ENCODE results near the gene TAS2R46.

Gene TAS2R46

DNA sequence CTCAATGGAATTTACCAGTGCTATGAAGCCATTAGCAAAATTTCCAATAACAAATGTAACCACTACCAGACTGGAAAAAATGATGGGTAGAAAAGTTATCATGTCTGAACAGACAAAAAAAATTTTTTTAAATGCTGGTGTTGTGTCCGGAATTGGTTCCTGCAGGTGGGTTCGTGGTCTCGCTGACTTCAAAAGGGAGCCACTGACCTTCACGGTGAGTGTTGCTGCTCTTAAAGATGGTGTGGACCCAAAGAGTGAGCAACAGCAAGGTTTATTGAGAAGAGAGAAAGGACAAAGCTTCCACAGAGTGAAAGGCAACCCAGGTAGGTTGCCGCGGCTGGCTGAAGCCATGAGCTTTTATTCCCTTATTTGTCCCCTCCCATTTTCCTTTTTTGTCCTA is 30.0 kb upstream of the TAS2R46 start, which contains the start of gene TAS2R43:
Gene TAS2R43, minus strand, starts transcription at position 186 of the 400 bp plus-strand sequence. Its CDS starts 84 bp downstream, at position 102.
- Histone ChIP-seq H3K4me3 (replicated peaks; ENCODE audit: low read depth, low read length) (no peak within 1 kb of the TSS), H3K36me3 (ENCODE audit: control insufficient read depth, insufficient read depth, low read length) (no peaks in the 10 kb centered on the region), H3K27me3 (replicated peaks; ENCODE audit: control insufficient read depth, insufficient read depth, low read length) (no peaks in the 10 kb centered on the region)
- TF ChIP-seq CTCF (IDR thresholded peaks at IDR 0.05; ENCODE audit: insufficient read depth, low read length, poor library complexity, severe bottlenecking) = no peak
- DNase-seq (ENCODE audit: extremely low read depth, insufficient read length) = no peak

- H3K4me3 ChIP-seq (replicated peaks; ENCODE audit: low read depth, low read length) = no peak overlapping the region
- no peaks in the 10 kb centered on the region for H3K36me3 ChIP-seq (ENCODE audit: control insufficient read depth, insufficient read depth, low read length)
- TF ChIP-seq CTCF (IDR thresholded peaks at IDR 0.05; ENCODE audit: insufficient read depth, low read length, poor library complexity, severe bottlenecking) = no peak
- no peak for DNase-seq (ENCODE audit: extremely low read depth, insufficient read length)
- H3K27me3 ChIP-seq (replicated peaks; ENCODE audit: control insufficient read depth, insufficient read depth, low read length) = no peaks in the 10 kb centered on the region
Measured at GRCh38 chr12:11089246-11089645, 27.2 kb upstream of the TAS2R46 start.

DNA sequence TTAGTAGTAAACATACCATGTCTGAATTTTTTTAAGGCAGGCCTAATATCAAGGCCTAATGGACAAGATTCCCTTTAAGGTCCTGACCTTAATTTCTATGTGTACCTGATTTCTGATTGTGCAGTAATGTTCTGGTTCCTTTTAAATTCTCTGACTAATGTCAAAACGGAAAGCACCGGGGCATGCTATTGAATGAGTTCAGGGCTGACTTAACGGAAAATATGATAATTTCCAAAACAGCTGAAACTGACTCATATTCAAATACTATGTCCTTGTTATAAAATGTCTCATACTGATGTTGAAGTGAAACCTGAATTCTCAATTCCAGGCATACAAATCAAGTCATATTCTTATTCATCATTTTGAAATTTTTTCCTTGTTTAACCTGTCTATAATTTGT is 23.3 kb upstream of the TAS2R46 start:
- Histone ChIP-seq H3K4me3 (replicated peaks; ENCODE audit: low read depth, low read length) (no peak overlapping the region), H3K27me3 (replicated peaks; ENCODE audit: control insufficient read depth, insufficient read depth, low read length) (no peaks in the 10 kb centered on the region), H3K36me3 (ENCODE audit: control insufficient read depth, insufficient read depth, low read length) (no peaks in the 10 kb centered on the region)
- peak; percentile 3 for DNase-seq (ENCODE audit: extremely low read depth, insufficient read length)
- no peak for TF ChIP-seq CTCF (IDR thresholded peaks at IDR 0.05; ENCODE audit: insufficient read depth, low read length, poor library complexity, severe bottlenecking)

DNA sequence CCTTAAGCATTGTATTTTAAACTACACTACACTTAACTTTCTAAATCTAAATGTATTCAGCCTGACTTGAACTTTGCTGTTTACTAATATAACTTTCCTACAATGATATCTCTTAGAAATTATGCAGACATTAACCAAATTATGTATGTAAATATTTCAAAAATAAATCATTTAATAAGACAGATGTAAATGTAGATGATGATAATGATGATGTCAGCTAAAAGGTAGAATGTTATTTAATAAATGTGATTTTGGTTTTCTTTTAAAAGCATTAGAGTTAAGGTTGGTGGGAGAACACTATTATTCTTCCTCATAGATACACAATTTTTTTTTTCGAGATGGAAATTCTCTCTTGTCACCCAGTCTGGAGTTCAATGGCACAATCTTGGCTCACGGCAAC is 19.9 kb upstream of the TAS2R46 start:
- no peak for TF ChIP-seq CTCF (IDR thresholded peaks at IDR 0.05; ENCODE audit: insufficient read depth, low read length, poor library complexity, severe bottlenecking)
- Histone ChIP-seq H3K27me3 (replicated peaks; ENCODE audit: control insufficient read depth, insufficient read depth, low read length) (no peaks in the 10 kb centered on the region), H3K4me3 (replicated peaks; ENCODE audit: low read depth, low read length) (no peak overlapping the region), H3K36me3 (ENCODE audit: control insufficient read depth, insufficient read depth, low read length) (no peaks in the 10 kb centered on the region)
- DNase-seq (ENCODE audit: extremely low read depth, insufficient read length) = no peak

DNA sequence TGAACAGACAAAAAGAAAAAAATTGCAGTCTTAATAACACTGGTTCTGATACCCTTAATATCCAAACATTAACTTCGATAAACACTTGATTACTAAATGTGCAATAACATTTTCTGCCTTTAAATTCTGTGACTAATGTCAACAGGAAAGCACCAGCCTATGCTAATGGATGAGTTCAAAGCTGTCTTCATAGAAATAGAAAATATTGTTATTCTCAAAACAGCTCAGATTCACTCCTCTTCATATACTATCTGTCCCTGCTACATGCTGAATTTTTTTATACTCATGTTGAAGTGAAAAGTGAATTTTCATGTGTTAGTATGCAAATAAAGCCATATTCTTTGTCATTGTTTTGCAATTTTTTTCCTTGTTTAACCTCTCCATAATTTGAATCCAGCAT is 16.2 kb upstream of the TAS2R46 start:
- Histone ChIP-seq H3K4me3 (replicated peaks; ENCODE audit: low read depth, low read length) (no peak overlapping the region), H3K36me3 (ENCODE audit: control insufficient read depth, insufficient read depth, low read length) (no peaks in the 10 kb centered on the region), H3K27me3 (replicated peaks; ENCODE audit: control insufficient read depth, insufficient read depth, low read length) (no peaks in the 10 kb centered on the region)
- TF ChIP-seq CTCF (IDR thresholded peaks at IDR 0.05; ENCODE audit: insufficient read depth, low read length, poor library complexity, severe bottlenecking) = no peak
- DNase-seq (ENCODE audit: extremely low read depth, insufficient read length) = no peak

DNA sequence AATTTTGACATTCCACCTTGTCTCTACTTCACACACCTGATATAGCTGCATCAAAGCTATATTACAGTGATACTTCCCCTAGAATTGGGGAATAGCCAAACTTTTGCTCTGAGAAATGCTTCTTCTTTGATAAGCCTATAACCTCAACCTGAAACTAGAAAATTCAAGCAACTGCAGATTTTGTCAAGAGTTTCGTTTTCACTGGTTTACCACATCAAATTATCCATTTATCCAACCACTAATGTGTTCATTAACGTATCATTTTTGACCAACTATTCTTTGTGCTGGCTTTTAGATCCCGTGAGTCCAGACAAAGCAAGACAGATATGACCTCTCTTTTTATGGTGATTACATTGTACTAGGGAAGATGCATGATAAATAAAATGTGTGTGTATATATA is 13.5 kb upstream of the TAS2R46 start:
- no peak for TF ChIP-seq CTCF (IDR thresholded peaks at IDR 0.05; ENCODE audit: insufficient read depth, low read length, poor library complexity, severe bottlenecking)
- H3K4me3 ChIP-seq (replicated peaks; ENCODE audit: low read depth, low read length) = no peak overlapping the region
- H3K27me3 ChIP-seq (replicated peaks; ENCODE audit: control insufficient read depth, insufficient read depth, low read length) = no peaks in the 10 kb centered on the region
- no peaks in the 10 kb centered on the region for H3K36me3 ChIP-seq (ENCODE audit: control insufficient read depth, insufficient read depth, low read length)
- DNase-seq (ENCODE audit: extremely low read depth, insufficient read length) = peak; percentile 7
